ENCODE data around the gene SLC16A8. TPM values are rescaled to one million over a fixed set of nuclear protein-coding genes. Genes with fewer than 3 reads are reported as not detected.

Gene SLC16A8
- total RNA-seq, 1 donor from 2014 or later = not detected

GRCh38 chr22:38065539-38065938 lies 18.4 kb downstream of the SLC16A8 start:
- H3K4me3 ChIP-seq (ENCODE audit: insufficient read depth, low read depth, low read length) = no peak overlapping the region
- H3K9ac ChIP-seq (ENCODE audit: low read length) = no peak overlapping the region
- Mint-ChIP-seq H3K36me3 (ENCODE audit: low read depth, unreplicated experiment) (peaks cover 9% of the 10 kb centered on the region), H3K4me1 (ENCODE audit: low read depth, unreplicated experiment) (no peaks in the 10 kb centered on the region), H3K27ac (ENCODE audit: unreplicated experiment) (no peak overlapping the region), H3K27me3 (ENCODE audit: low read depth, unreplicated experiment) (no peaks in the 10 kb centered on the region), H3K9me3 (ENCODE audit: unreplicated experiment) (no peaks in the 10 kb centered on the region), H3K4me3 (ENCODE audit: unreplicated experiment) (no peak overlapping the region)
- FAIRE-seq (no peak), DNase-seq (ENCODE audit: low read depth) (no peak)
- no peak overlapping the region for H3K27ac ChIP-seq (ENCODE audit: low read depth, low read length)
- no peak overlapping the region for H2AFZ ChIP-seq (ENCODE audit: low read depth, low read length)
- H3K36me3 ChIP-seq (ENCODE audit: insufficient read depth, low read length) = no peaks in the 10 kb centered on the region
- H3K4me2 ChIP-seq (ENCODE audit: low read length) = no peak overlapping the region
- H4K20me1 ChIP-seq (ENCODE audit: insufficient read depth, low read length) = no peaks in the 10 kb centered on the region
- H3K4me1 ChIP-seq (ENCODE audit: insufficient read depth, low read length) = no peaks in the 10 kb centered on the region
- no peaks in the 10 kb centered on the region for H3K9me3 ChIP-seq (ENCODE audit: insufficient read depth, low read depth, low read length)
- no peaks in the 10 kb centered on the region for H3K27me3 ChIP-seq (ENCODE audit: insufficient read depth, low read length)
- no peaks in the 10 kb centered on the region for H3K79me2 ChIP-seq (ENCODE audit: insufficient read depth, low read length)
- TF ChIP-seq CTCF (IDR thresholded peaks at IDR 0.05; ENCODE audit: insufficient read depth, low read depth, low read length) (no peak), EZH2 (IDR thresholded peaks at IDR 0.05; ENCODE audit: insufficient read depth, low read length) (no peak)

GRCh38 chr22:38062791-38063190 lies 21.2 kb downstream of the SLC16A8 start:
- no peak overlapping the region for H3K9ac ChIP-seq (ENCODE audit: low read length)
- no peak overlapping the region for H3K4me3 ChIP-seq (ENCODE audit: insufficient read depth, low read depth, low read length)
- no peaks in the 10 kb centered on the region for H3K27me3 Mint-ChIP-seq (ENCODE audit: low read depth, unreplicated experiment)
- H3K4me1 Mint-ChIP-seq (ENCODE audit: low read depth, unreplicated experiment) = peaks cover 5% of the 10 kb centered on the region
- H3K36me3 ChIP-seq (ENCODE audit: insufficient read depth, low read length) = no peaks in the 10 kb centered on the region
- H3K9me3 Mint-ChIP-seq (ENCODE audit: unreplicated experiment) = no peaks in the 10 kb centered on the region
- H3K4me3 Mint-ChIP-seq (ENCODE audit: unreplicated experiment) = no peak overlapping the region
- H3K27me3 ChIP-seq (ENCODE audit: insufficient read depth, low read length) = no peaks in the 10 kb centered on the region
- H3K4me1 ChIP-seq (ENCODE audit: insufficient read depth, low read length) = no peaks in the 10 kb centered on the region
- H3K4me2 ChIP-seq (ENCODE audit: low read length) = no peak overlapping the region
- no peak for FAIRE-seq
- H3K36me3 Mint-ChIP-seq (ENCODE audit: low read depth, unreplicated experiment) = peaks cover 12% of the 10 kb centered on the region
- no peak for TF ChIP-seq EZH2 (IDR thresholded peaks at IDR 0.05; ENCODE audit: insufficient read depth, low read length)
- TF ChIP-seq CTCF (IDR thresholded peaks at IDR 0.05; ENCODE audit: insufficient read depth, low read depth, low read length) = no peak
- DNase-seq (ENCODE audit: low read depth) = no peak
- H2AFZ ChIP-seq (ENCODE audit: low read depth, low read length) = no peak overlapping the region
- no peaks in the 10 kb centered on the region for H3K9me3 ChIP-seq (ENCODE audit: insufficient read depth, low read depth, low read length)
- H3K79me2 ChIP-seq (ENCODE audit: insufficient read depth, low read length) = no peaks in the 10 kb centered on the region
- no peaks in the 10 kb centered on the region for H4K20me1 ChIP-seq (ENCODE audit: insufficient read depth, low read length)
- no peak overlapping the region for H3K27ac ChIP-seq (ENCODE audit: low read depth, low read length)
- no peak overlapping the region for H3K27ac Mint-ChIP-seq (ENCODE audit: unreplicated experiment)

GRCh38 chr22:38056969-38057891 lies 26.8 kb downstream of the SLC16A8 start, which contains the start of gene PICK1:
Gene PICK1, plus strand, starts transcription at chr22:38057404. Its CDS starts 406 bp downstream, at chr22:38057810.
- H3K4me3 ChIP-seq (ENCODE audit: insufficient read depth, low read depth, low read length) = peak within 1 kb of the TSS; percentile 73
- no peaks in the 10 kb centered on the region for H3K4me1 ChIP-seq (ENCODE audit: insufficient read depth, low read length)
- Mint-ChIP-seq H3K36me3 (ENCODE audit: low read depth, unreplicated experiment) (peaks cover 6% of the 10 kb centered on the region), H3K4me1 (ENCODE audit: low read depth, unreplicated experiment) (peaks cover 5% of the 10 kb centered on the region), H3K4me3 (ENCODE audit: unreplicated experiment) (peak within 1 kb of the TSS; percentile 91), H3K9me3 (ENCODE audit: unreplicated experiment) (no peaks in the 10 kb centered on the region), H3K27me3 (ENCODE audit: low read depth, unreplicated experiment) (peaks cover 9% of the 10 kb centered on the region), H3K27ac (ENCODE audit: unreplicated experiment) (peak within 1 kb of the TSS; percentile 94)
- DNase-seq (ENCODE audit: low read depth) (peak; percentile 87), FAIRE-seq (peak; percentile 17)
- TF ChIP-seq CTCF (IDR thresholded peaks at IDR 0.05; ENCODE audit: insufficient read depth, low read depth, low read length) (no peak), EZH2 (IDR thresholded peaks at IDR 0.05; ENCODE audit: insufficient read depth, low read length) (no peak)
- peak within 1 kb of the TSS; percentile 76 for H3K9ac ChIP-seq (ENCODE audit: low read length)
- H4K20me1 ChIP-seq (ENCODE audit: insufficient read depth, low read length) = no peaks in the 10 kb centered on the region
- no peaks in the 10 kb centered on the region for H3K9me3 ChIP-seq (ENCODE audit: insufficient read depth, low read depth, low read length)
- peak within 1 kb of the TSS; percentile 84 for H2AFZ ChIP-seq (ENCODE audit: low read depth, low read length)
- peak within 1 kb of the TSS; percentile 87 for H3K4me2 ChIP-seq (ENCODE audit: low read length)
- H3K27me3 ChIP-seq (ENCODE audit: insufficient read depth, low read length) = no peaks in the 10 kb centered on the region
- H3K27ac ChIP-seq (ENCODE audit: low read depth, low read length) = peak within 1 kb of the TSS; percentile 61
- no peaks in the 10 kb centered on the region for H3K36me3 ChIP-seq (ENCODE audit: insufficient read depth, low read length)
- no peaks in the 10 kb centered on the region for H3K79me2 ChIP-seq (ENCODE audit: insufficient read depth, low read length)

Measured in astrocyte (in vitro differentiated cells and primary cell).